Body of pancreas (tissue), 4 donors: Measurements from ENCODE around the gene SPEM2. TPM values are rescaled to one million over a fixed set of nuclear protein-coding genes. Genes with fewer than 3 reads are reported as not detected.

ENCODE experiments used
- ATAC-seq: fragments of 150-250 bp; one replicate; pipeline ENCODE4 v1.9.1; 2016
- DNase-seq, 4 donors: peaks; one replicate each; pipeline ENCODE4 v3.0.0-alpha.2; 2019
- H3K27ac ChIP-seq, 4 donors: fragments of 200-600 bp; sonication (generic); 1 replicate in 3 of 4; 2 replicates in 1 of 4; pipeline versions ENCODE4 v1.5.1 to v1.6.1; 2016 to 2019; ENCODE audit warnings: mild to moderate bottlenecking in 1 of 4, mixed read lengths in 1 of 4, moderate library complexity in 1 of 4
- H3K27me3 ChIP-seq, 2 donors: fragments of 200-600 bp; sonication (generic); one replicate each; pipeline ENCODE4 v1.6.0; 2016; ENCODE audit warnings: mild to moderate bottlenecking in 1 of 2
- H3K36me3 ChIP-seq, 2 donors: fragments of 200-600 bp; sonication (generic); replicated peaks in 1 of 2; 2 replicates each; pipeline ENCODE4 v1.5.1; 2016; ENCODE audit warnings: low read depth in 2 of 2; ENCODE audit not compliant: insufficient read depth in 1 of 2
- H3K4me1 ChIP-seq: fragments of 200-600 bp; sonication (generic); one replicate; pipeline ENCODE4 v1.6.0; 2016
- H3K4me3 ChIP-seq, 2 donors: fragments of 200-600 bp; sonication (generic); 1 replicate in 1 of 2; 2 replicates in 1 of 2; pipeline ENCODE4 v1.5.1; 2016 to 2019
- H3K9me3 ChIP-seq, 3 donors: fragments of 200-600 bp; sonication (generic); 1 replicate in 2 of 3; 2 replicates in 1 of 3; pipeline ENCODE4 v1.5.1; 2016
- CTCF ChIP-seq, 7 experiments: fragments of 450-650 bp in 4 of 7; fragments of 200-600 bp in 3 of 7; sonication (generic) in 3 of 7; IDR thresholded peaks; one replicate each; pipeline ENCODE4 v1.5.1; 2016 to 2019; ENCODE audit warnings: antibody characterized with exemption in 7 of 7
- POLR2A ChIP-seq, 3 donors: fragments of 450-650 bp; IDR thresholded peaks; one replicate each; pipeline ENCODE4 v1.6.1; 2016; ENCODE audit warnings: antibody characterized with exemption in 3 of 3, mild to moderate bottlenecking in 2 of 3
- WGBS, 2 donors: methylation state at CpG; one replicate each; pipeline ENCODE4 v1.1.5; 2017; 5-methylcytosine and 5-hydroxymethylcytosine counted together
- intact Hi-C: fragments of 100-400 bp; cut with DNase I; formaldehyde crosslinking; loops from one replicate; pipeline ENCODE4 v1.15.1; 2023
- total RNA-seq, 2 donors: library from RNA; depleted of rRNA; stranded (reverse); fragments of >200 nt; gene quantifications; one replicate each; pipeline ENCODE4 v1.1.0, GENCODE V29; 2016

The SPEM2 gene
- total RNA-seq, result not detected

- no peak within 1 kb of the TSS for H3K4me3 ChIP-seq
- intact Hi-C loops, result no loop called here
- no peak for ATAC-seq
- H3K9me3 ChIP-seq, result no peaks in the 10 kb centered on the region
- no peaks in the 10 kb centered on the region for H3K4me1 ChIP-seq
- no peaks in the 10 kb centered on the region for H3K27me3 ChIP-seq
- no peak within 1 kb of the TSS for H3K27ac ChIP-seq
- DNase-seq, result no peak
- no peak for TF ChIP-seq CTCF (IDR thresholded peaks at IDR 0.05)
- TF ChIP-seq POLR2A (IDR thresholded peaks at IDR 0.05), result no peak
- 67 to 70% methylated on average over 7 of the region's 7 CpGs for WGBS, 2 donors
- H3K36me3 ChIP-seq, result no peaks in the 10 kb centered on the region
Observed at GRCh38 chr17:7425316-7425715, at the start of gene SPEM2. SPEM2 (plus strand) TSS chr17:7425616; CDS start chr17:7425689, 73 bp downstream.

GRCh38 chr17:7379134-7379533, 46.3 kb upstream of the SPEM2 start:
- no peak overlapping the region for H3K4me3 ChIP-seq
- H3K4me1 ChIP-seq, result peaks cover 24% of the 10 kb centered on the region
- H3K27me3 ChIP-seq, result no peaks in the 10 kb centered on the region
- TF ChIP-seq CTCF (IDR thresholded peaks at IDR 0.05) (no peak), POLR2A (IDR thresholded peaks at IDR 0.05) (no peak)
- 95 to 98% methylated on average over 3 of the region's 3 CpGs for WGBS, 2 donors
- H3K36me3 ChIP-seq, result no peaks in the 10 kb centered on the region
- DNase-seq (no peak), ATAC-seq (no peak)
- H3K27ac ChIP-seq, result no peak overlapping the region
- no peaks in the 10 kb centered on the region for H3K9me3 ChIP-seq
- intact Hi-C loops, result no loop called here

GRCh38 chr17:7380321-7380720, 45.1 kb upstream of the SPEM2 start:
- Histone ChIP-seq H3K36me3 (no peaks in the 10 kb centered on the region), H3K4me3 (peak overlapping the region; percentile 46 to 87), H3K9me3 (no peaks in the 10 kb centered on the region), H3K4me1 (peaks cover 24% of the 10 kb centered on the region), H3K27ac (peak overlapping the region; percentile 65 to 85 (median 82)), H3K27me3 (no peaks in the 10 kb centered on the region)
- intact Hi-C loops, result no loop called here
- TF ChIP-seq CTCF (IDR thresholded peaks at IDR 0.05), result peak in 1 of 7 experiments; percentile 29
- no peak for TF ChIP-seq POLR2A (IDR thresholded peaks at IDR 0.05)
- WGBS, 2 donors, result 10 to 21% methylated on average over 5 to 7 of the region's 7 CpGs
- DNase-seq (peak; percentile 72 to 91 (median 78)), ATAC-seq (peak; percentile 67)

GRCh38 chr17:7380855-7381683, 44.3 kb upstream of the SPEM2 start, which contains the start of gene TNK1:
TNK1 (plus strand) TSS chr17:7381089; CDS start chr17:7382927, 1,838 bp downstream.
- Histone ChIP-seq H3K9me3 (no peaks in the 10 kb centered on the region), H3K4me3 (peak within 1 kb of the TSS; percentile 46 to 87), H3K27me3 (no peaks in the 10 kb centered on the region), H3K27ac (peak within 1 kb of the TSS; percentile 65 to 85 (median 82)), H3K36me3 (no peaks in the 10 kb centered on the region), H3K4me1 (peaks cover 24% of the 10 kb centered on the region)
- peak; percentile 88 for ATAC-seq
- intact Hi-C loops, result no loop called here
- peak; percentile 72 to 87 (median 82) for DNase-seq
- TF ChIP-seq CTCF (IDR thresholded peaks at IDR 0.05) (peak in 2 of 7 experiments; percentile 5 to 16), POLR2A (IDR thresholded peaks at IDR 0.05) (peak; percentile 67 to 86 (median 83))
- WGBS, 2 donors, result 2% methylated on average over 33 to 52 of the region's 52 CpGs
